Activated T-cell treated with anti-CD3 and anti-CD28 coated beads, Interleukin-2, amount 50 U/mL, for 72 hours (primary cell): Measurements from ENCODE around the gene ARNT2. TPM values are rescaled to one million over a fixed set of nuclear protein-coding genes. Genes with fewer than 3 reads are reported as not detected.

ENCODE experiments used
- ATAC-seq, 2 donors: fragments of 150-1000 bp; cut with Tn5 transposase; replicated peaks in 1 of 2; 2 replicates each; pipeline ENCODE4 v1.10.0; 2021; ENCODE audit warnings: moderate library complexity in 2 of 2, mild to moderate bottlenecking in 1 of 2
- DNase-seq, 2 donors: peaks; one replicate each; pipeline ENCODE4 v3.0.0; 2021 to 2022; ENCODE audit warnings: mixed read lengths in 1 of 2
- H3K27ac Mint-ChIP-seq: one replicate; pipeline ENCODE4 v1.8.0; 2022; ENCODE audit warnings: mild to moderate bottlenecking, moderate library complexity, mixed read lengths
- H3K27me3 Mint-ChIP-seq: one replicate; pipeline ENCODE4 v1.8.0; 2022; ENCODE audit warnings: low read depth, mixed read lengths
- H3K36me3 Mint-ChIP-seq, 2 donors: one replicate each; pipeline ENCODE4 v1.8.0; 2022; ENCODE audit warnings: mixed read lengths in 2 of 2, mild to moderate bottlenecking in 1 of 2; ENCODE audit not compliant: insufficient read depth in 2 of 2
- H3K4me1 Mint-ChIP-seq: one replicate; pipeline ENCODE4 v1.8.0; 2022; ENCODE audit warnings: low read depth, mixed read lengths
- H3K4me3 Mint-ChIP-seq, 2 donors: one replicate each; pipeline ENCODE4 v1.8.0; 2022; ENCODE audit warnings: mild to moderate bottlenecking in 2 of 2, mixed read lengths in 2 of 2, moderate library complexity in 2 of 2
- H3K9me3 Mint-ChIP-seq, 2 donors: one replicate each; pipeline ENCODE4 v1.8.0; 2022; ENCODE audit warnings: mixed read lengths in 2 of 2
- total RNA-seq, 2 donors: library from RNA; stranded (reverse); gene quantifications; one replicate each; pipeline ENCODE4 v1.2.3, GENCODE V29; 2022

The ARNT2 gene
- total RNA-seq, 2 donors from 2014 or later: 0.07 to 0.19 TPM

DNA sequence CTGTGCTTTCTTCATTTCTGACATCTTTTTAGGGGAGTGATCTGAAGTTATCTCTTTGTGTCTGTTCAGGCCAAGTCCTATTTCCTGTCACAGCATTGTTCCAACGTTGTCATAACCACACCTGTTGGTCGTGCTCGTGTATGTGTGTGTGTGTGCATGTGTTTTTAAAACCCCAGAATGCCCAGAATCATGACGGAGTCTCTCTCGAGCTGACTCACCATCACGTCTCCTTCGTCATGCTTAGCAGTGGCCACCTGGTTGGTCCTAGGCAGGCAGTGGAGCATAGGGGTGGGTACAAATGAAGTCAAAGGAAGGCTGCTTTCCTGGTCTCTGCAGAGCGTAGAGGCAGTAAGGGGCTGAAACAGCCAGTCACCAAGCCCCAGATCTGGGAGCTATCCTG, 164.1 kb downstream of the ARNT2 start:
- Mint-ChIP-seq H3K4me3 (no peak overlapping the region), H3K4me1 (no peaks in the 10 kb centered on the region), H3K27me3 (peaks cover 27% of the 10 kb centered on the region), H3K27ac (no peak overlapping the region), H3K9me3 (no peaks in the 10 kb centered on the region), H3K36me3 (no peaks in the 10 kb centered on the region)
- ATAC-seq (peak; percentile 49 to 84), DNase-seq (peak; percentile 4 to 10)

DNA sequence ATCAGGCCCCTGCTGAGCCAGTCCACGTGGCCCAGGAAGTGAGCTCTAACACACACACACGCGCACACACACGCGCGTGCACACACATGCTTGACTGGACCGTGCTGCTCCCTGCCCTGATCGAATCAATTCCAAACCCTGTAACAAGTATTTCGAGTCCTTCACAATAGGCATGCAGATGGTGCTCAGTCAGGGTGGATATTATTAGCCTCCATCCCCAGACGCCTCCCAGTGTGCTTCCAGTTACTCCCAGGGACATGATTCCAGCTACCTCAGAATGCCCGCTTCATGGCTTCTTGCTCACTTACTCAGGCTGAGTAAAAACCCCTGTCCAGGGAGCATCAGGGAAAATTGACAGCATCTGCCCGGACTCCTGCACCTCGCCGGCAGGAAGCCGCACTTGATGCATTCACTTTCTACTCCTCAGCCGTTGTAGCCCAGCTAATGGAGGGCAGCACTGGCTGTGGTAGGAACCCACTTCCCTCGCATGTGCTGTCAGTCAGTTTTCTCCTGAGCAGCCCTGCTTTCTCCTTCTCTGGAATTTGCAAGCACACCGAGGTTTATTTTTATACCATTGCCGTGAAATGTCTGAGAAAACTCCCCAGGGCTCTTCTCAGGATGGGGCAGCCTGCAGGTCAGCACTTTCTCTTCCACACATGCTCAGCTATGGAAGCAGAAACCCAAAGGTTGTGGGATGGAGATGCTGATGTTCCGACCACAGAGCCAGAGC, 164.9 kb downstream of the ARNT2 start:
- no peaks in the 10 kb centered on the region for H3K4me1 Mint-ChIP-seq
- H3K27ac Mint-ChIP-seq: no peak overlapping the region
- DNase-seq: no peak

DNA sequence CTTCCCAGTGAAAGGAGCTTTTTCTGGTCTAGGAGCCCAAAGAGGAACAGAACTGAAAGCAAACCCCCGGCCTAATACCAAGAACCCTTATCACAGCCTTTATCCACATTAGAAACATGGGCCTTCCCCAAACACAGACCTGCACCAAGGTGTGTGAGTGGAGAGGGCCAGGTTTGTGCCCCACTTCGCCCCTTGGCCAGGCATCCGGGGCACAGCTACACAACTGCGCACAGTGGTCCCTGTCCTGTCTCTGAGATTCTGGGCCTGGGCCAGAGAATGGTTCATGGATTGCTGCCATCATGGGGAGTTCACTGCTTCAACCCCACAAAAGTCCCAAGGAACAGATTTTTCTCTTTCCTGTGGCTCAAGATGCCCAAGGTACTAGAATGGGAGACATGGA, 165.5 kb downstream of the ARNT2 start:
- H3K9me3 Mint-ChIP-seq: no peaks in the 10 kb centered on the region

More for the DNA sequence above, 164.9 kb downstream of the ARNT2 start:
- no peaks in the 10 kb centered on the region for H3K9me3 Mint-ChIP-seq
- H3K36me3 Mint-ChIP-seq: no peaks in the 10 kb centered on the region
- peaks cover 23% of the 10 kb centered on the region for H3K27me3 Mint-ChIP-seq
- H3K4me3 Mint-ChIP-seq: no peak overlapping the region
- no peak for ATAC-seq

DNA sequence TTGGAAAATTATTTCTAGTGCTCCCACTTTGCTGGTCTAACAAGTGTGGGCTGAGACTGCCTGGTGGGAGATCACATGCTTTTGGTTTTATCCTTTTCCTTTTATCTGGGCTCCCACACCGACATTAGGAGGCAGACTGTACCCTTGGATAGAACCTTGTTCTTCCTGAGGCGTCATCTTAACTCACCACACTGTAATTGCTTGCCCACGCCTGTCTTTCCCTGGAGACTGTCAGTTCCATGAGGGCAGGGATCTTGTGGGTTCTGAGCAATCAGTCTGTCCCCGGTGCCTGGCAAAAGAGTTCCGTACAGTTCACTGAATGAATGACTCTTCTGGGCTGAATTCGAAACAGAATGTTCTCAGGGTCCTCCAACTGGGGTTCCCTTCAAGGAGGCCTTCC, 166.4 kb downstream of the ARNT2 start:
- no peak for ATAC-seq
- no peak for DNase-seq
- Mint-ChIP-seq H3K36me3 (no peaks in the 10 kb centered on the region), H3K4me1 (no peaks in the 10 kb centered on the region), H3K4me3 (no peak overlapping the region), H3K27ac (no peak overlapping the region), H3K9me3 (no peaks in the 10 kb centered on the region), H3K27me3 (peaks cover 15% of the 10 kb centered on the region)

More for the DNA sequence above, 165.5 kb downstream of the ARNT2 start:
- no peaks in the 10 kb centered on the region for H3K36me3 Mint-ChIP-seq
- H3K4me3 Mint-ChIP-seq: no peak overlapping the region
- ATAC-seq (no peak), DNase-seq (no peak)
- no peak overlapping the region for H3K27ac Mint-ChIP-seq
- H3K27me3 Mint-ChIP-seq: peaks cover 21% of the 10 kb centered on the region
- no peaks in the 10 kb centered on the region for H3K4me1 Mint-ChIP-seq

DNA sequence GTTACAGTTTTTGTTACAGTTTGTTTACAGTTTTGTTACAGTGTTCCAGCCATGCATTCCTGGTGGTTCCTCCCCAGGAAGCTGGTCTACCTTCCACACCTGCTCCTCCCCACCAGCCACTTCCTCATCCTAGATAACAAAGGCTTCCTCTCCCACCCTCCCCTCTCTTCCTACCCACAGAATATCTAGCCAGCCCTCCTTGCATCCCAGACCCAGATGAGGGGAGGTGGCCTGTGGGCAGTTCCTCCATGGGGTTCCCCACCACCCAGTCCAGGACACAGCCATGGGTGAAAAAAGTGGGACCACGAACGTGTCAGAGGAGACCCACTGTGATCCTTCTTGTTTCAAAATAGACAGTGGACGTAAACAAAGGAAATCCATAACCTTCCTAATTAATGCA, 168.2 kb downstream of the ARNT2 start:
- H3K27ac Mint-ChIP-seq: no peak overlapping the region
- no peaks in the 10 kb centered on the region for H3K36me3 Mint-ChIP-seq
- no peak for DNase-seq
- H3K9me3 Mint-ChIP-seq: no peaks in the 10 kb centered on the region
- no peak for ATAC-seq
- no peak overlapping the region for H3K4me3 Mint-ChIP-seq
- no peaks in the 10 kb centered on the region for H3K4me1 Mint-ChIP-seq
- no peaks in the 10 kb centered on the region for H3K27me3 Mint-ChIP-seq

DNA sequence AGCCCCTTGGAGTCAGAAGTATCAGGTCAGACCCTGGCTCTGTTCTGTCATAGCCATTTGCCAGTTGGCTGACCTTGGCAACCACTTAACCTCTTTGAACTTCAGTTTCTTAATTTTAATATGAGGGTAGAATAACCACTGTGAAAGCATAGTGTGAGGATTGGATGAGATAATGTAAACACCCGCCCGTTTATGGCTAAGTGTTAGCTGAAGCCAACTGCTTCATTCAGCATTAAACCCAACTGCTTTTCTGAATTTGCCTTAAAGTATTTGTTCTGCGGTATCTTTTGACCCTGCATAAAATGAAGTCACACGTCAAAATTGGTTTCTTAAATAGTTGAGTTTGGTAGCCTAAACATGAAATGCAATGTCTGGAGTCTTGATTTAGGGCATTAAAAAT, 169.4 kb downstream of the ARNT2 start:
- no peaks in the 10 kb centered on the region for H3K27me3 Mint-ChIP-seq
- no peaks in the 10 kb centered on the region for H3K36me3 Mint-ChIP-seq
- H3K9me3 Mint-ChIP-seq: no peaks in the 10 kb centered on the region
- no peak overlapping the region for H3K4me3 Mint-ChIP-seq
- no peak overlapping the region for H3K27ac Mint-ChIP-seq
- DNase-seq: no peak
- H3K4me1 Mint-ChIP-seq: no peaks in the 10 kb centered on the region
- no peak for ATAC-seq

DNA sequence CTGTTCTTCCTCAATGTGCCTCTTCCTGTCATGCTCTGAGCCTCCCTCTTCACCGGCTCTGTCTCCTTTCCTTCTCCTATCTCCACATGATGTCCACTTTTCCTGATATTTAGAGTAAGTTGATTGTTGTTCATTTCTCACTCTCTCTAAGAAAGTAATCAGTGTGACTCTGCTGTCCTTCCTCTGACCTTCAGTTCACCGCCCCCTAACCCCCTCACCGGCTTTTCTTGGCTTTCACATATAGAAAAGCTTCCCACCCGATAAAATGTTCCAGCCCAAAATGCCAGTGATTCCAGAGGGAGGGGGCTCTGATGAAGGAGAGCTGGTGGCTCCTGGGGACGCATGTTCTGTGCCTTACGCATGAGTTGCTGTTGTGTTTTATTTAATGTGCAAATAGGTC, 170.4 kb downstream of the ARNT2 start:
- H3K4me1 Mint-ChIP-seq: no peaks in the 10 kb centered on the region
- H3K36me3 Mint-ChIP-seq: no peaks in the 10 kb centered on the region
- no peak for DNase-seq
- no peaks in the 10 kb centered on the region for H3K9me3 Mint-ChIP-seq
- H3K4me3 Mint-ChIP-seq: no peak overlapping the region
- ATAC-seq: no peak
- H3K27me3 Mint-ChIP-seq: no peaks in the 10 kb centered on the region
- H3K27ac Mint-ChIP-seq: no peak overlapping the region

DNA sequence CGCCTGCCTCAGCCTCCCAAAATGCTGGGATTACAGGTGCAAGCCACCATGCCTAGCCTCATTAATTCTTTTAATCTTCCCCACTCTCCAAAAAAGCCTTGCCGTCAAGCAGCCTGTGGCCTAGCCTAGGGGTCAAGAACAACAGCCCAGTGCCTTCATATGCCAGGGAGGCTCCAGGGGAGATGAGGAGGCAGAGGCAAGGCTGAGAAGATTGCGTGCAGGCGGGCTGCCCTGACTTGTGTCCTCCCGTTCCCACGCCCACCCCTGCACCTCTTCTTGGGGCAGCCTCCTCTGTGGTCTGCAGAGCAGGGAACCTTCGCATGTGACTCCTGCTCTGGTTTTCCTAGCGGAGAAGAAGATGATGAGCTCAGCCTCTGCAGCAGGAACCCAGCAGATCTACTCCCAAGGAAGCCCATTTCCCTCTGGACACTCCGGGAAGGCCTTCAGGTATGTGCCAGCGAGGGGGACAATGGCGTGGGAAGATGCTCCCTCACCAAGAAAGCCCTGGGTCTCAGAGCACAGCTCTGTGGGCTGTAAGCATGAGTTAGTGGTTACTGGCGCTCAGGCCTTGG, 172.4 kb downstream of the ARNT2 start:
- no peak overlapping the region for H3K27ac Mint-ChIP-seq
- ATAC-seq (no peak), DNase-seq (no peak)
- no peak overlapping the region for H3K4me3 Mint-ChIP-seq
- peaks cover 7% of the 10 kb centered on the region for H3K4me1 Mint-ChIP-seq
- no peaks in the 10 kb centered on the region for H3K9me3 Mint-ChIP-seq
- H3K36me3 Mint-ChIP-seq: no peaks in the 10 kb centered on the region
- H3K27me3 Mint-ChIP-seq: no peaks in the 10 kb centered on the region

DNA sequence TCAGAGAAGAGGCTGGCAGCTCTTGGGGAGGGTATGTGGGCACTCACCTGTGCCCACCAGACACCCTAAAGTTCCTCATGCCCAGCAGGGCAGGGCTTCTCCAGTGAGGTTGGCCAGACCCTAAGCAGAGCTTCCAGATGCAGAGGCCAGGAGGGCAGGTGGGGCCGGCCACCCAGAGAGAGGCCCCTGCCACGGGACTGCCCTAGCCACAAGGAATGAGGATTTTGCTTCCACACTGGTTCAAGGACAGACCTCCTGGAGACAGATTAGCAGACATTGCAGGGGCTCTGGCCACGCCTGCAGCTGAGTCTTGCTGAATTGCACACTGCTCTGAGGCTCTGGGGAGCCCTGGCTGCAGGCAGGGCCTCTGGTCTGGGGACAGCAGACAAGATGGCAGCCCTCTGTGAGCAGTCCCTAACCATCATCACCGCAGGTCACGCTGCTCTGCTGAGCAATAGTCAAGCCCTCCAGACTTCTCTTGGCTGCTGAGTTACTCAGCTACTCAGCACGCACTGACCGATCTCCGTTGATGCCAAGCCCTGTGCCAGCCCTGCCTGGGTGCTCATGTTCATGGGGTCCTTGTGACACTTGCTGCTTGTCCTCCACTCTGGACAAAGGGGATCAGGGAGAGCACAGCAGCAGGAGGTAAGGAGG, 173.5 kb downstream of the ARNT2 start:
- Mint-ChIP-seq H3K4me1 (peaks cover 7% of the 10 kb centered on the region), H3K27me3 (peaks cover 2% of the 10 kb centered on the region), H3K4me3 (no peak overlapping the region), H3K9me3 (no peaks in the 10 kb centered on the region), H3K36me3 (no peaks in the 10 kb centered on the region), H3K27ac (no peak overlapping the region)
- DNase-seq: no peak
- ATAC-seq: no peak

DNA sequence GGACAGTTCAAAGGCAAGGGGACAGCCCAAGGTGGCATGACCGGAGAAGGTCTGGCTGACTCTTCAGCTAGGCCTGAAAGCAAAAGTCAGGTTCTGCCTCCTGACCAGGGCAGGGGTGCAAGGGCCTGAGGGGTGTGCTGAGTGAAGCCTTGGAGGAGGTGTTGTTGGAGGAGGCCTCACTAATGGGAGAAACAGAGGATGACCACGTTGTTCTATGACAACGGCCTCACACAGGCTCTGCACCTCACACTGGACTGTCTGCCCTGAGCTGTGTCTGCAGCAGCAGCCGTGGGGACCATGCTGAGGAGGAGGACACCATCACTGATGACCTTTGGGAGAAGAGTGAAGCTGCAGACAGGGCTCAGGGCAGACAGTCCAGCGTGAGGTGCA, 174.0 kb downstream of the ARNT2 start:
- Mint-ChIP-seq H3K9me3 (no peaks in the 10 kb centered on the region), H3K27ac (no peak overlapping the region), H3K27me3 (peaks cover 7% of the 10 kb centered on the region), H3K36me3 (no peaks in the 10 kb centered on the region), H3K4me1 (peaks cover 7% of the 10 kb centered on the region), H3K4me3 (no peak overlapping the region)
- no peak for DNase-seq
- ATAC-seq: no peak

DNA sequence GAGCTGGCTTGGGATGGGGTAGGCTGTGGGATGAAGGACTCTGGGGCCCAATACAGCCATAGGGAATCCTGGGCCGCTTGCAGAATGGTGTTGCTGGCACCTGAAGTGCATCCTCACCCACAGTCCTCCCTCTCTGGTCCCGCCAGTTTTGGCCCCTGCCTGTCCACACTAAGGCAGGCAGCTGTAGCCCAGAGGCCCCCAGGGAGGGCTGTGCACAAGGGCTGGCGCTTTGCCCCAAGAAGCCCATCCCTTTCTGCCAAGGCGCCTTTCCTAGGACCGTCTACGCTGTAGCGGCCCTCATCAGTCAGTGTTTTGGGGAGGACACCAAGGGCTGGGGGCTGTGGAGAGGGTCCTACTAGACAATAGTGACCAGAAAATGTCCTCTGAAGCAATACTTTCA, 174.7 kb downstream of the ARNT2 start:
- Mint-ChIP-seq H3K36me3 (no peaks in the 10 kb centered on the region), H3K9me3 (no peaks in the 10 kb centered on the region), H3K27ac (no peak overlapping the region), H3K4me3 (no peak overlapping the region), H3K4me1 (peaks cover 7% of the 10 kb centered on the region), H3K27me3 (peaks cover 12% of the 10 kb centered on the region)
- DNase-seq (no peak), ATAC-seq (no peak)

DNA sequence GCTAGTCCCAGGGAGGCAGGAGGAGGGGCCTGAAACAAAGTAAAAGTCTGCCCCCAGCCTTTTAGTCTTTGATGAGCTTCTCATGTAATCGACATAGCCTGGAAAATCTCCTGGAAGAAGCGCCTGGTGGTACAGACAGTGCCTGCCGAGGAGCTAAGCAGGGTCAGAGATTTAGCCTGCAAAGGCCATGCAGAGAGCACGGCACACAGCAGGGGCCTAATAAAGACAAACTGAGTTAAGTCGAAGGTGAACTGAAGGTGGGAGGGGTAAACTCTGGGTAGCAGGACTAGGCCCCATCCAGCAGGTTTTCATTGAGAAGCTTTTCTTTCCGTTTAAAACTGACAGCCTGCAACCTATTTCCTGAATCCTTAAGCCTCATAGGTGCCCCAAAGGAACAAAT, 175.4 kb downstream of the ARNT2 start:
- Mint-ChIP-seq H3K4me3 (no peak overlapping the region), H3K27ac (peak overlapping the region; percentile 5), H3K27me3 (peaks cover 17% of the 10 kb centered on the region), H3K9me3 (no peaks in the 10 kb centered on the region), H3K4me1 (peaks cover 7% of the 10 kb centered on the region), H3K36me3 (no peaks in the 10 kb centered on the region)
- no peak for ATAC-seq
- DNase-seq: no peak

DNA sequence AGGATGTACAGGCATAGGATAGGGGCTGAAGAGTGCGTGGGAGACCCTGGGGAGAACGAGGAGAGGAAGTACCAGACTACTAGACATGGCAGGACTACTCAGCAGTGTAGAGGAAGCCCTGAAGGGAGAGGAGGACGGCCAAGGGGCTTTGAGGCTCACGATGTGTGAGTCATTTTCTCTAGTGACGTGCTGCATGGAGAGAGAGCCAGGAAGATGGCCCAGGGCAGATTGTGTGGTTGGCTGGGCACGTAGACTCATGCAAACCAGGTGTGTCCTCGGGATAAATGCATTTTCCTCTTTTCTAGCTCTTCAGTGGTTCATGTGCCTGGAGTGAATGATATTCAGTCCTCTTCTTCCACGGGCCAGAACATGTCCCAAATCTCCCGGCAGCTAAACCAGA, 175.9 kb downstream of the ARNT2 start:
- ATAC-seq (peak in 1 of 2 donors; percentile 63), DNase-seq (no peak)
- Mint-ChIP-seq H3K4me1 (peaks cover 8% of the 10 kb centered on the region), H3K27me3 (peaks cover 17% of the 10 kb centered on the region), H3K9me3 (no peaks in the 10 kb centered on the region), H3K36me3 (no peaks in the 10 kb centered on the region), H3K4me3 (no peak overlapping the region), H3K27ac (no peak overlapping the region)
